Left ventricle myocardium inferior (tissue), 1 donor: ENCODE measurements around the gene IFNL2. TPM values are rescaled to one million over a fixed set of nuclear protein-coding genes. Genes with fewer than 3 reads are reported as not detected.
"Not testable (repeated sequence)": the region's sequence is repeated elsewhere in the genome, so short reads cannot be mapped to it uniquely, and the experiment has no call there.

Experiments
- DNase-seq: peaks from one replicate; pipeline ENCODE4 v3.0.0-alpha.2; 2020
- H3K27ac ChIP-seq: fragments of 200-600 bp; replicated peaks from 2 replicates; pipeline ENCODE4 v1.8.0; 2021
- H3K27me3 ChIP-seq: fragments of 200-600 bp; 2 replicates; pipeline ENCODE4 v1.8.0; 2021; ENCODE audit warnings: low read depth
- H3K36me3 ChIP-seq: fragments of 200-600 bp; 2 replicates; pipeline ENCODE4 v1.8.0; 2021
- H3K4me1 ChIP-seq: fragments of 200-600 bp; 2 replicates; pipeline ENCODE4 v1.8.0; 2021
- H3K4me3 ChIP-seq: fragments of 200-600 bp; 2 replicates; pipeline ENCODE4 v1.8.0; 2021; ENCODE audit warnings: mild to moderate bottlenecking, moderate library complexity
- H3K9me3 ChIP-seq: fragments of 200-600 bp; replicated peaks from 2 replicates; pipeline ENCODE4 v1.8.0; 2021
- CTCF ChIP-seq: fragments of 200-600 bp; IDR thresholded peaks from 2 replicates; pipeline ENCODE4 v1.8.0; 2021; ENCODE audit warnings: antibody characterized with exemption, mild to moderate bottlenecking, borderline replicate concordance
- intact Hi-C: fragments of 100-400 bp; cut with micrococcal nuclease; formaldehyde crosslinking; loops from one replicate; pipeline ENCODE4 v1.11.0; 2022
- total RNA-seq: library from RNA; stranded (reverse); fragmentation: NEBNext Ultra II Directional; extraction: Animal tissue kit (Norgen Biotek cat#: 25700); gene quantifications from one replicate; pipeline ENCODE4 v1.2.1, GENCODE V29; 2021
- donor health status: DM: no; HTN: yes; CAD: no; lungs with severe emphysema.

Gene IFNL2
- total RNA-seq, 1 donor from 2014 or later: not detected

- no peak for TF ChIP-seq CTCF
- no peak for DNase-seq
- H3K9me3 ChIP-seq: no peaks in the 10 kb centered on the region
- H3K4me3 ChIP-seq: peak overlapping the region; percentile 52
- peaks cover 15% of the 10 kb centered on the region for H3K4me1 ChIP-seq
- H3K27ac ChIP-seq: no peak overlapping the region
- no peaks in the 10 kb centered on the region for H3K36me3 ChIP-seq
- peaks cover 71% of the 10 kb centered on the region for H3K27me3 ChIP-seq
- intact Hi-C loops: no loop called here
These were observed 40.5 kb downstream of the IFNL2 start for GRCh38 chr19:39308531-39309304.

- H3K27ac ChIP-seq, H3K36me3 ChIP-seq, DNase-seq, intact Hi-C loops, H3K9me3 ChIP-seq, H3K4me3 ChIP-seq: not testable (repeated sequence)
- H3K4me1 ChIP-seq: peaks cover 15% of the 10 kb centered on the region
- H3K27me3 ChIP-seq: peaks cover 65% of the 10 kb centered on the region
These were observed 41.1 kb downstream of the IFNL2 start for GRCh38 chr19:39309305-39309670.

GRCh38 chr19:39310558-39311311 is 42.5 kb downstream of the IFNL2 start:
- H3K4me1 ChIP-seq: peaks cover 15% of the 10 kb centered on the region
- H3K36me3 ChIP-seq: no peaks in the 10 kb centered on the region
- no peaks in the 10 kb centered on the region for H3K9me3 ChIP-seq
- H3K27me3 ChIP-seq: peaks cover 51% of the 10 kb centered on the region
- no peak overlapping the region for H3K27ac ChIP-seq
- no peak overlapping the region for H3K4me3 ChIP-seq
- DNase-seq: no peak
- TF ChIP-seq CTCF: no peak
- intact Hi-C loops: no loop called here

- no peaks in the 10 kb centered on the region for H3K36me3 ChIP-seq
- intact Hi-C loops: no loop called here
- H3K27ac ChIP-seq: no peak overlapping the region
- no peaks in the 10 kb centered on the region for H3K4me1 ChIP-seq
- no peaks in the 10 kb centered on the region for H3K9me3 ChIP-seq
- no peak for DNase-seq
- peaks cover 21% of the 10 kb centered on the region for H3K27me3 ChIP-seq
- no peak overlapping the region for H3K4me3 ChIP-seq
- no peak for TF ChIP-seq CTCF
These were observed 46.0 kb downstream of the IFNL2 start for GRCh38 chr19:39314016-39314728.

GRCh38 chr19:39315933-39316332 is 47.7 kb downstream of the IFNL2 start:
- intact Hi-C loops: no loop called here
- H3K4me3 ChIP-seq: no peak overlapping the region
- TF ChIP-seq CTCF: no peak

More at GRCh38 chr19:39315933-39316332, 47.7 kb downstream of the IFNL2 start:
- H3K36me3 ChIP-seq: no peaks in the 10 kb centered on the region
- H3K27me3 ChIP-seq: peaks cover 27% of the 10 kb centered on the region
- DNase-seq: no peak
- peaks cover 5% of the 10 kb centered on the region for H3K4me1 ChIP-seq
- no peak overlapping the region for H3K27ac ChIP-seq
- no peaks in the 10 kb centered on the region for H3K9me3 ChIP-seq
